HG02763 (cell line): ENCODE measurements around the gene IGFL3.

Source experiments
- ATAC-seq: cut with Tn5 transposase; IDR thresholded peaks from one replicate; pipeline ENCODE4 v1.9.1; 2021; ENCODE audit warnings: mild to moderate bottlenecking, moderate library complexity; ENCODE audit not compliant: unreplicated experiment

The IGFL3 gene

DNA sequence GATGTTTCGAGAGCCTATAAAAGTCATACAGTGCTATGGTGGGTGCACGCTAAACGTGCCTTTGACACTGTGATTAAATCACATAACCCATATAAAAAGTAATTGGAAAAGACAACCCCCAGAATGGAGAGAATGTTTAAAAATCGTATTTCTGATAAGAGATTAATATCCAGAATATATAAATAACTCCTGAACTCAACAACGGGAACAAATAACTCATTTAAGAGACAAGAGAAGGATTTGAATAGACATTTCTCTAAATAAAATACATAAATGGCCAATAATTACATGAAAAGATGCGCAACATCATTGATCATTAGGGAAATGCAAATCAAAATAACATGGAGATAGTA is 46.7 kb downstream of the IGFL3 start:
- ATAC-seq: no peak

DNA sequence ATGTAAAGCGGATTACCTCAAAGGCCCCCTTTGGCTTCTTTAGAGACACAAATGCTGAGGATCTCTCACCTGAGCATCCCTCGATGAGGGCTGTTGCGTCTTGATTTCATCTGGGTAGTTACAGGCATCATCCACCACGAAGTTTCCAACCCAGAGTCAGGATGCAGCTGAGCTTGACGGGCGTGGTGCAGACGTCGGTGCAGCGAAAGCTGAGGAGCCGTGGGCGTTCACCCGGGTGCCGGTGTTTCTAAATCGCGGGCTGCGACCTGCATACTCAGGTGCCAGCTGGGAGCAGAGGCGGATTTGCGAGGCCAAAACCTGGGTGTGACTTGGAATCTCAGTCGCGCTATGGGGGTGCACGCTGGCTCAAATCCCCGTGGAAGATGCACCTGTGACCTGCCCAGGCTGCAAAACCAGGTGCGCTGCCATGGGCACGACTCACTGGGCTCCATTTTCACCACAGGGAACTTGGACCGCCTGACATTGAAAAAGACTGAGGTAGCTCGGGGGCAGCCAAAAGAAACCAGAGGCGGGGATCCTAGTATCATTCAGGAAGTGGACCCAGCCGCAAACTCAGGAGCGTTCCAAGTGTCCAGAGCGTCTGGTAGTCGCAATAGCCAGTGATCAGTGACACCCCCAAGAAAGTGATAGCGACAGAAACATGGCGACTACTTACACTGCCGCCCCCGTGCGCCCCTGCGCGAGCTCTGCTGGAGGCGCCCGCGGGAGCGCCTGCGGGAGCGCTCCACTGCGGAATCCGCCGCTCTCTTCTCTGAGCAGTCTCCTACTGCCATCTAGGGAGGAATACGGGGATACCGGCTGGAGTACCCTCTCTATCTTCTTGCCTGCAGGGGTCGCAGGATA is 47.3 kb downstream of the IGFL3 start:
- no peak for ATAC-seq

DNA sequence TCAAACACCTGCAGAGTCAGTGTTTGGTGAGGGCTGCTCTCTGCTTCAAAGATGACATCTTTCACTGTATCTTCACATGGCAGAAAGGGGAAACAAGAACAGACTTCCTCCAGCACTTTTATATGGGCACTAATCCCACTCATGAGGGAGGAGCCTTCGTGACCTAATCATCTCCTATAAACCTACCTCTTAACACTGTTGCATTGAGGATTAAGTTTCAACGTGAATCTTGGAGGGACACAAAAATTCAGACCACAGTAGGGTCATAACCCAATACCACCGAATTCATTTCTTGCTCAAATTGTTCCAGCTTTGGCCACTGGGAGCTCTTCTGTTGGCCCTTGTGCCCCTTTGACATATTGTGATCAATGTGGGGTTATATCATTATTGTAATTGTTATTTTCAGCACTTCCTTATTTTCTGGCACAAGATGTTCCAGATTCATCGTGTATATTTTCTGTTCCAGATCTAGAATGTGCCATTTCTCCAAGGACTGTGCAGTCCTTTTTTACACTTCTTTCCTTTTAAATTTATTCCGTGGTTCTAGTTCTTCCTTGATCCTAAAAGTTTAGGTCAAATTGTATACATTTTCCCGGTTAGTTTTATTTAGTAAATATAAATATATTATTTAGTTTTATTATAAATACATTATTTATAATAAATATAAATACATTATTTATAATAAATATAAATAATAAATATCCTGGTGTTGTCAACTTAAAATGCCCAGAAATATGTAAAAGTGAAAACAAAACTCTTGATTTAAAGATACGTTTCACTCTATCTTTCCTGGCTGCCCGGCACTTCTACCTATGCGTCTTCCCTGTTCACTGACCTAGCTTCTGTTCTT is 48.2 kb downstream of the IGFL3 start:
- no peak for ATAC-seq

DNA sequence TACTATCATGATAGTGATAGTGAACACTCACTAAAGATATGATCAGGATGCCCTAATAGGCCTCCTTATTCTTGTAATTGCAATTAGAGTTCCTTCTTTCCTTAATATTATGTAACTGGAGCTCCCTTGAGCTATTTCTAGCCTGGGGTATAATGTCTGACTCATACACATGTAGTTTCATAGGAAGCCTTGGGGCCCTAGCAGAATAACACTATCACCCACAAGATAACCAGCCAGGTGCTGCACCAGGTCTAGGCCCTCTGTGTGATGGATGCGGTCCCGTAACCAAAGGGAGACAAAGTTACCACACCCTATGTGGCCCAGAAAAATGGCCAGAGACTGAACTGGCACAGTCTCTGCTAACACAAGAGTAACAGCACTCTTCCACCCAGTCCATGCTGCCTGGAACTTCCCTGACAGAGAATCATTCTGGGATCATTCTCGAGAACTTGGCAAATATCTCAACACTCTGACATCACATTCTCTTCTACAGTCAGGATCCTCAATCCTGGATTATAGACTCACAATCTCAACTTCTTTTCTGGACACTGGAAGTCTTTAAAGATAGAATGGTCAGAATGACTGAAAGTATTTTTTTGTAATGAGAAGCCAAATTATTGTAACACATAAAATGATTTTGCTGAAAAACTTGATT is 51.1 kb downstream of the IGFL3 start:
- no peak for ATAC-seq
